ENCODE measurements around the gene CISH. TPM values are rescaled to one million over a fixed set of nuclear protein-coding genes. Genes with fewer than 3 reads are reported as not detected.

CISH gene
- total RNA-seq, 1 experiment from 2014 or later = 1.7 TPM

DNA sequence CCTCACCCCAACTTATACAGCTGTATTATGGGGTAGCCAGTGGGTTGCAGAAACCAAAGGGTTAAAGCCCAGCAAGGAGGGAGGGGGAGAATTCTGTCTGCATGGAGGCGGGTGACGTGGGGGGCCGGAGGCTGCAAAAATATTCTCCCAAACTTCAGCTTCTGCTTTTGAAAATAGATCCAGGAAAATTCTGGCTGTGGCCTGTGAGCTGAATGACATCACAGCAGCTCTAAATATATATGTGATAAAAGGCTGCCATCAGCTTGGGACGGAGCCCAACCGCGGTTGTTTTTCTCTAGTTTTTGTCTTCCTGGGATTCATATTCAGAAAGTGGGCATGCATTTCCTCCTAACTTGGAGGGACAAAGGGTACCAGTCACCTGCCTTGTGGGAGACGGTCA, 33.0 kb upstream of the CISH start:
- no peak overlapping the region for H3T11ph ChIP-seq (ENCODE audit: low read length)
- no peak overlapping the region for H4K8ac ChIP-seq (replicated peaks; ENCODE audit: insufficient read length, low read depth, low read length)
- no peak overlapping the region for H2BK20ac ChIP-seq (ENCODE audit: low read depth, low read length, poor library complexity, severe bottlenecking)
- Mint-ChIP-seq H3K36me3 (ENCODE audit: insufficient read depth in 1 of 3, low read depth in 3 of 3) (peaks cover 10 to 37% (median 31%) of the 10 kb centered on the region in 3 experiments; a peak in 6 of 7 replicates), H3K9me3 (no peaks in the 10 kb centered on the region), H3K27me3 (ENCODE audit: low read depth) (no peaks in the 10 kb centered on the region), H3K4me3 (no peak overlapping the region), H3K27ac (no peak overlapping the region), H3K4me1 (peaks cover 24 to 26% of the 10 kb centered on the region in 2 experiments)
- H3K27ac ChIP-seq (ENCODE audit: insufficient read length, low read depth, low read length) = no peak overlapping the region
- H3K14ac ChIP-seq (ENCODE audit: insufficient read depth, low read length) = no peak overlapping the region
- no peak overlapping the region for H2BK12ac ChIP-seq (ENCODE audit: insufficient read length, low read depth, low read length)
- H3K4ac ChIP-seq (ENCODE audit: low read depth, low read length) = no peak overlapping the region
- H3K9me3 ChIP-seq (ENCODE audit: control insufficient read depth, low read depth, low read length) = no peaks in the 10 kb centered on the region
- H2BK5ac ChIP-seq (ENCODE audit: insufficient read length, low read length) = no peak overlapping the region
- H3K9ac ChIP-seq (ENCODE audit: extremely low read depth, insufficient read length, low read length) = no peak overlapping the region
- no peaks in the 10 kb centered on the region for H4K20me1 ChIP-seq (ENCODE audit: control insufficient read depth, insufficient read depth, insufficient read length)
- H3K23ac ChIP-seq (ENCODE audit: insufficient read length, low read depth, low read length) = no peak overlapping the region
- no CpG with 5 or more reads among the region's 7 CpGs for WGBS (ENCODE audit: extremely low coverage, insufficient read length, low lambda C conversion rate)
- H3K4me2 ChIP-seq (ENCODE audit: insufficient read depth, insufficient read length, low read length) = no peak overlapping the region
- H3K4me1 ChIP-seq (ENCODE audit: insufficient read depth, low read length) = no peaks in the 10 kb centered on the region
- no peak overlapping the region for H2BK120ac ChIP-seq (ENCODE audit: low read depth, low read length, poor library complexity, severe bottlenecking)
- no peak overlapping the region for H3K56ac ChIP-seq (ENCODE audit: insufficient read length, low read depth, low read length)
- no peak overlapping the region for H4K5ac ChIP-seq (ENCODE audit: insufficient read length, low read depth, low read length)
- no peaks in the 10 kb centered on the region for H3K79me2 ChIP-seq (ENCODE audit: insufficient read depth, low read length)
- H3K79me1 ChIP-seq (ENCODE audit: insufficient read depth, low read depth, low read length, poor library complexity, severe bottlenecking) = no peaks in the 10 kb centered on the region
- H2AFZ ChIP-seq (ENCODE audit: low read length) = no peak overlapping the region
- H4K91ac ChIP-seq (ENCODE audit: insufficient read length, low read depth, low read length) = no peak overlapping the region
- TF ChIP-seq, protein P1, sequence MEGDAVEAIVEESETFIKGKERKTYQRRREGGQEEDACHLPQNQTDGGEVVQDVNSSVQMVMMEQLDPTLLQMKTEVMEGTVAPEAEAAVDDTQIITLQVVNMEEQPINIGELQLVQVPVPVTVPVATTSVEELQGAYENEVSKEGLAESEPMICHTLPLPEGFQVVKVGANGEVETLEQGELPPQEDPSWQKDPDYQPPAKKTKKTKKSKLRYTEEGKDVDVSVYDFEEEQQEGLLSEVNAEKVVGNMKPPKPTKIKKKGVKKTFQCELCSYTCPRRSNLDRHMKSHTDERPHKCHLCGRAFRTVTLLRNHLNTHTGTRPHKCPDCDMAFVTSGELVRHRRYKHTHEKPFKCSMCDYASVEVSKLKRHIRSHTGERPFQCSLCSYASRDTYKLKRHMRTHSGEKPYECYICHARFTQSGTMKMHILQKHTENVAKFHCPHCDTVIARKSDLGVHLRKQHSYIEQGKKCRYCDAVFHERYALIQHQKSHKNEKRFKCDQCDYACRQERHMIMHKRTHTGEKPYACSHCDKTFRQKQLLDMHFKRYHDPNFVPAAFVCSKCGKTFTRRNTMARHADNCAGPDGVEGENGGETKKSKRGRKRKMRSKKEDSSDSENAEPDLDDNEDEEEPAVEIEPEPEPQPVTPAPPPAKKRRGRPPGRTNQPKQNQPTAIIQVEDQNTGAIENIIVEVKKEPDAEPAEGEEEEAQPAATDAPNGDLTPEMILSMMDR (conservative IDR thresholded peaks at IDR 0.05) = no peak
- H3K18ac ChIP-seq (ENCODE audit: insufficient read length, low read depth, low read length) = no peak overlapping the region
- no peaks in the 10 kb centered on the region for H3K27me3 ChIP-seq (ENCODE audit: insufficient read depth, low read length)
- no peak overlapping the region for H2AK5ac ChIP-seq (ENCODE audit: insufficient read length, low read length)
- H3K23me2 ChIP-seq (ENCODE audit: insufficient read length, low read depth, low read length, poor library complexity, severe bottlenecking) = no peaks in the 10 kb centered on the region
- DNase-seq = no peak
- no peak overlapping the region for H2BK15ac ChIP-seq (ENCODE audit: low read depth, low read length)

All from H9 (cell line).